Measurements from ENCODE around the gene SCN5A. TPM values are rescaled to one million over a fixed set of nuclear protein-coding genes. Genes with fewer than 3 reads are reported as not detected.

Gene SCN5A
- total RNA-seq, 1 donor from 2014 or later: 2.7 TPM

DNA sequence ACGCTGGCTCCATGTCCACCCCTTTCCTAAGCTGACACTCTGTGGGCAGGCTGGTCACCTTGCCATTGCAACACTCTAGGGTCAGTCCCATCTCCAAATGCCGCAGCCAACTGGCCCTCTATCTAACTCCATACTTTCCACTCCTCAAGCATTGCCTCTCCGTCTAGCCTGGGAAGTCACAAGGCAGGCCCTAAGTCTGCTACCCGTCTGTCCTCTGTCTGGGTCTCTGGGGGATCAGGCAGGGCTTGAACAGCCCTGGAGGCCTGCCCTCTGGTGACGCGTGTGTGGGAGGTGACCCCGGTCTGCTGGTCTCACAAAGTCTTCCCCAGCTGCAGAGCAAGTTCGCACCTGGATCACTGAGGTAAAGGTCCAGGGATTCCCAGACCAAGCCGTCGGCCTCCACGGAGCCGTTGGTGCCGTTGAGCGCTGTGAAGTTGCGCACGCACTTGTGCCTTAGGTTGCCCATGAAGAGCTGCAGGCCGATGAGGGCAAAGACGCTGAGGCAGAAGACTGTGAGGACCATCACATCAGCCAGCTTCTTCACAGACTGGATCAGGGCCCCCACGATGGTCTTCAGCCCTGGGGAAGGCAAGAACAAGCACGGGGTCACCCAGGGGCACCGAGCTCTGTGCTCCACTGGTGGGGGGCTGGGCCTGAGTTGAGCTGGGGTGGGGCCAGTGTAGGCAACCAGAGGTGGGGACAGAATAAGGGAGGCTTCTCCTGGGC, 39.9 kb downstream of the SCN5A start:
- intact Hi-C loops (cut with DNase I): no loop called here
- DNase-seq (ENCODE audit: low spot score) (peak; percentile 39), ATAC-seq (no peak)

DNA sequence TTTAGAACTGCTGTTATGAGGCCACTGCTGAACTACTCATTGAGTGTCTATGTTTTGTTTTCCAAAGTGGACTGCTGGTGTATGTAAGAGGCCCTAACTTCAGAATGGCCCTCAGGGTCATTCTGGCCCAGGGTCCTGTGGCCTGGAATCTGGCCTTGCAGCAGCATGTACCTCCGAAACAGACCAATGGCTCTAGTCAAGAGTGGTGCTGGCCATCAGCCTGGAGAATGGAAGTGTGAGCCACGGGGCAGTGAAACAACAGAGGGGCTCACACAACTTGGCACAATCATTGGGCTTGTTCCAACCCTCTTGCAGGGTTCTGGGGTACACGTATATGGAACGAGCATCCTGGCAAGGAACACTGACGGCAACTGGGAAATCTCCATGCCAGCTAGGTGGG, 40.5 kb downstream of the SCN5A start:
- DNase-seq (ENCODE audit: low spot score) (peak; percentile 27), ATAC-seq (no peak)
- intact Hi-C loops (cut with DNase I): no loop called here

DNA sequence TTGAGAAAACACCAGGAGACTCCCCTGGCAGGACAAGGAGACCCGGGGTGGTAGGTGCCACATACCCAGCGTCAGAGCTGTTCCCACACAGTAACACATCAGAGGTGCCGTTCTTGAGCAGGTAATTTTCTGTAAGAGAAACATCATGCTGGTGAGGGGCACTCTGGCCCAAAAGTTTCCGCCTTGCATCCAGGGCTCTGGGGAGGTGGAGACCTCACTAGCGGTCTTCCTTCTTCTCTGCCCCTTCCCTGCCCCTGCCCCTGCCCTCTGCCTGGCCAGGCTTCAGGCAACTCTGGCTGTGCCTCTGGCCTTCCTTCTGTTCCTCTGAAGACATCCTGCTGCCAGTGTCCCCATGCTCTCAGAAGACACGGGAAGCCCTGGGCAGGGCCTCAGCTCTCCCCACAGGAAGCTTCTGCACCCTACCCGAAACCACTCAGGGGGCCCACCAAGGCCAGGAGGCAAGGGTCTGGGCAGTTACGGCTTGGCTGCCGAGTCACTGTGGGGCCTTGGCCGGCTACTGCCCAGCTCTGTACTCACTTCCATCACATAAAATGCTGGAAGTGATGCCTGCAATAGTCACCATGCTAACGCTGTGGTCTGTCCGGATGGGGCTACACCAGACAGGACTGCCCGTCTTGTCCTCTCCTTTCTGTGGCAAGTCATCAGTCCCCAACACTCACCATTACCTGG, 41.3 kb downstream of the SCN5A start:
- intact Hi-C loops (cut with DNase I): no loop called here
- ATAC-seq: no peak
- DNase-seq (ENCODE audit: low spot score): peak; percentile 30

DNA sequence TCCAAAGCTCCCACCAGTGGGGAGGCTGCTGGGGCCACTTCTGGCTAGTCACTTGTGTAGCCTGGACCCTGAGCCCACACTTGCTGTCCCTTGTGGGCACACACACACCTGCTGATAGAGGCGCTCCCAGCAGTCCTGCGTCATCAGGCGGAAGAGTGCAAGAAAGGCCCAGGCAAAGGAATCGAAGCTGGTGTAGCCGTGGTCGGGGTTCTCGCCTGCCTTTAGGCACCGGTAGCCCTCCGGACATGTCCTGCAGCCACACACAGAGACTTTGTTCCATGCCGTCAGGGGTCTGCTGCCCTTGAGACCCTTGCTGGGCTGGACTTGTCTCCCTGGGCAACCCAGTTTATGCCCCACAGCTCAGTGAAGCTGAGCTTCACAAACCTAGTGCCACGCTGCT, 42.9 kb downstream of the SCN5A start:
- no peak for DNase-seq (ENCODE audit: low spot score)
- intact Hi-C loops (cut with DNase I): no loop called here
- no peak for ATAC-seq

DNA sequence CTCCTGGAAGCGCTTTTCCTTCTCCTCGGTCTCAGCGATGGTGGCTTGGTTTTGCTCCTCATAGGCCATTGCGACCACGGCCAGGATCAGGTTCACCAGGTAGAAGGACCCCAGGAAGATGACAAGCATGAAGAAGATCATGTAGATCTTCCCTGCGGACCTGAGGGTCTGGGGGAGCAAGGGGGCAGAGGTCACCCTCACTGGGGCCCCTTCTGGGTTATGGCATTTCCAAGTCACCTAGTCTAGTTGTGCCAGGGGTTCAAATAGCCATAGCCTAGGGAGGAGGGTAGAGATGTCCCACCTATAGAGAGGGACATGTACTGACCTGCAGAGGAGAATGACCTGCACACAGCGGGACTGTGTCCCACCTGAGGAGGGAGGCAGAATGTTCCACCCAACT, 43.5 kb downstream of the SCN5A start:
- DNase-seq (ENCODE audit: low spot score) (no peak), ATAC-seq (no peak)
- intact Hi-C loops (cut with DNase I): no loop called here

DNA sequence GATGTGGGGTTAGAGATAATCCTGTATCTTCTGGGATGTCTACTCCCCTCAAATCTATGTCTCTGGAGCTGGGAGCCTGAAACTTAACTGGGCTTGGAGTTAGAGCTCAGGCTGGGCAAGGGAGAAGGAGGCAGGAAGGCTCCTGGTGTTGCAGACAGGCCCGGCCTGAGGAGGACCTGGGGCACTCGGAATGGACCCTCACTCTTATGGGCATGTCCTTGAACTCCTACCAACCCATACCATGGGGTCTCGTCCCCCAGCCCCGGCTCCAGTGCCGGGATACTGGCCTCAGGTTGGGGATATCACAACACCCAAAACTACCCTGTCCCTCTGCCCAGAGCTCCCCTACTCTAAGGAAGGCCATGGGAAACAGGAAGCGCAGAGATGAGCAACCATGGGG, 45.2 kb downstream of the SCN5A start:
- DNase-seq (ENCODE audit: low spot score): no peak

DNA sequence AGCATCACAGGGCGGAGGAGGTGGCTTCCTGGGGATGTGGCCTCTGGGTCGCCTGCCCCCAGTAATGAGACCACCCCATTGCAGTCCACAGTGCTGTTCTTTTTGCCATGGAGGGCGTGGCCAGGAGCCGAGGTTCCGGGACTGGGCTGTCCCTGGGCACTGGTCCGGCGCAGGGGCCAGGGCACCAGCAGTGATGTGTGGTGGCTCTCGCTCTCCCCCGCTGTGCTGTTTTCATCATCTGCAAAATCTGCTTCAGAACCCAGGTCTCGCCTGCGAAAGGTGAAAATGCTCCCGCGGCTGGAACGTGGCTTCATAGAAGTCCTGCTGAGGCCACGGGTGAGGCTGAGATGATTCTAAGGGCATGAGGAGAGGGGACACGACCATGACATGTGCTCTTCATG, 45.8 kb downstream of the SCN5A start:
- no peak for DNase-seq (ENCODE audit: low spot score)
- no peak for ATAC-seq
- intact Hi-C loops (cut with DNase I): no loop called here

More for the DNA sequence above, 45.2 kb downstream of the SCN5A start:
- ATAC-seq: peak; percentile 12
- intact Hi-C loops (cut with DNase I): no loop called here

DNA sequence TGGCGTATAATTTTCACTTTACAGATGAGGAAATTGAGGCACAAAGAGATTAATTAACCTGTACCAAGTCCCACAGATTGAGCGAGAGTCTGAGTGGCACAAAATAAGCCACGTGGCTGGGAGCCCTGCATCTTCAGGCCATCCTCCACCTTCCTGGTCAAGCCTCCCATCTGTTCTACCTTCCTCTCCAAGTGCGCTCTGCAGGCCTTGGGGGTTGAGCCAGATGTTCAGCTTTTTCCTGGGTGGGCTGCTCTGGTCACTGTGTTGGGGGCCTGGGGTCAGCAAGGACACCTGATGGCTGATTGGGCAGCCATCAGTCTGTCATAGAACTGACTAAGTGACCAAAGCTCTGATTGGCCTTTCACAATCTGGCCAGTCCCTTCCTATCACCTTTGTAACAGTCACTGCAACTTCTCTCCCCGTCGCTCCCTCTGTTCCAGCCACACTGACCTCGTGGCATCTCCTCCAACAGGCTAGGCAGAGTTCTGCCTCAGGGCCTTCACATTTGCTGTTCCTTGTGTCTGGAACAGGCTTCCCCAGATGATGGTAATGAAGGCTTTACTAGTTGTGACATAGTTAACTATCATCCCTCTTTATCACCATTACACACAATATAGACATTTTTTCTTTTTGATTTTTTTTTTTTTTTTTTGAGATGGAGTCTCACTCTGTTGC, 46.8 kb downstream of the SCN5A start:
- intact Hi-C loops (cut with DNase I): no loop called here
- DNase-seq (ENCODE audit: low spot score) (no peak), ATAC-seq (no peak)

DNA sequence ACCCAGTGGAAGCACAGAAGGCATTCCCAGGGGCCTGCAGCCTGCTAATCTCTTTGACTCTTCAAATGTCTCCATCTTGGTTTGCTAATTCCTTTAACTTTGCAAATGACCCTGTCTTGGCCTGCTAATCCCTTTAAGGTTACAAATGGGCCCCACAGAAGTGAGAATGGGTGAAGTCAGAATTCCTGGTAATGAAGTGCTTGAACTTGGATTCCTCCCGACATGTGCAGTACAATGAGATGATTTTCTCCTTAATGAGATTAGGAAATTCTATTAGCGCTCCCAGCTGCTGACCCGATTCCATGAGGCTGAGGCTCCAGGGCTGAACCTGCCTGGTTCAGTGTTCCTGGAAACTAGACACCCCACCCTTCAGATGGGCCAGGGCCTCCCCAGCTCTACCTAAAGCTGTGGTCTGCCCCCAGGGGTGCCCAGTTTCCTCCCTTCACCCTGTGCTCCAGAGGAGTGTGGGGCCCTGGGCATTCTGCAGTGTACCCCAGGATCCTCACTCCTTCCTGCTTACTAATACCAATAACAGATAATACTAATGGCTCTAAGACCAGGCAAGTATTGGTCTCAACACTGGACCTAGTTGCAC, 47.4 kb downstream of the SCN5A start:
- intact Hi-C loops (cut with DNase I): no loop called here
- ATAC-seq: no peak
- no peak for DNase-seq (ENCODE audit: low spot score)

DNA sequence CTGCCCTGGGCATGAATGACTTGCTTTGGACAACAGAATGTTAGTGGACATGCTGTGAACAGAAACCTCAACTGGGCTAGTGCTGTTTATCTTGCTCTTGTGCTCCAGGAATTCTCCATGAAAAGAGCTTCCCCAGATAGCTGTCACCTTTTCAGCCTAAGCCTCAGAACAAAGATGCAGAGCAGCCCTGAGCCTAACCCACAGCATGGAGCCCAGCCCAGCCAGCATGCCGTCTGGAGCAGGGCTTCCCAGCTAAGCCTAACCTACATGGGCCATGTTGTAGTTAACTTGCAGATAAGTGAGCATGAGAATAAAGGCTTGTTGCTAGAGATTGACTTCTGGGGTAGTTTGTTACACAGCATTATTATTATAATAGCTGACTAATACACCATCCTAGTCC, 48.9 kb downstream of the SCN5A start:
- ATAC-seq (no peak), DNase-seq (ENCODE audit: low spot score) (no peak)
- intact Hi-C loops (cut with DNase I): no loop called here

DNA sequence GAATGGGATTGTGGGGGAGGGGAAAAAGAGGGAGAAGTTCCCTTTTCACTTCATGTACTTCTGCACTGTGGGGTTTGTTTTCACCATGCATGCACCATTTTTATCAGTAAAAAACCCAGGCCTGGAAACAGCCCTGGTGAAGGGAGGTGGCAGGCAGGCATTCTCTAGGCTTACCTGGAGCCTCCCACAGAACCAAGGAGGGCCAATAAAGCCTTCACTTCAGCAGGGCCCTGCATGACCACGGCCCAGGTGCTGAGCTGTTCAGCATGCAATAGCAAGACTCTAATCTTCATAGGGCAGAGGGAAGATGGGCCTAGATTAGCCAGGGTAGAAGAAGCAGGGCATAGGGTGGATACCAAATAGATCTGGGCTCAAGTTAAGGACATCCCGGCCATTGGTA, 49.6 kb downstream of the SCN5A start:
- no peak for DNase-seq (ENCODE audit: low spot score)
- intact Hi-C loops (cut with DNase I): no loop called here
- no peak for ATAC-seq

DNA sequence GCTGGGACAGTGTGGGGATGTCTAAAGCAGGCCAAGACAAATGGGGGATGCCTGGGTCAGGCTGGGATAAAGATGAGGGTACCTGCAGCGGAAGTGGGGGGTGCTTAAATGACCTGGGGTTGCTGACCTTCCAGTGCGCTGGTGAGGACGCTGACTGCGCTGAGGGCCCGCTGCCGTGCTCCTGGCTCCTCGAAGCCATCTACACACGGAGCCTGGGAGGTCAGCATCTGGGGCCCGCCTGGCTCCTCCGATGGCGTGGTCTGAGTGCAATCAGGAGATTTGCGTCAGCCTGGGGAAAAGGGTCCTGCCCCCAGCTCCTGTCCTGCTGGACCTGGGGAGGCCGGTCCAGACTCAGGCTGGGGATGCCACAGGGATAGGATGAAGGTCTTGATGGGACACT, 50.7 kb downstream of the SCN5A start:
- ATAC-seq: no peak
- intact Hi-C loops (cut with DNase I): no loop called here

DNA sequence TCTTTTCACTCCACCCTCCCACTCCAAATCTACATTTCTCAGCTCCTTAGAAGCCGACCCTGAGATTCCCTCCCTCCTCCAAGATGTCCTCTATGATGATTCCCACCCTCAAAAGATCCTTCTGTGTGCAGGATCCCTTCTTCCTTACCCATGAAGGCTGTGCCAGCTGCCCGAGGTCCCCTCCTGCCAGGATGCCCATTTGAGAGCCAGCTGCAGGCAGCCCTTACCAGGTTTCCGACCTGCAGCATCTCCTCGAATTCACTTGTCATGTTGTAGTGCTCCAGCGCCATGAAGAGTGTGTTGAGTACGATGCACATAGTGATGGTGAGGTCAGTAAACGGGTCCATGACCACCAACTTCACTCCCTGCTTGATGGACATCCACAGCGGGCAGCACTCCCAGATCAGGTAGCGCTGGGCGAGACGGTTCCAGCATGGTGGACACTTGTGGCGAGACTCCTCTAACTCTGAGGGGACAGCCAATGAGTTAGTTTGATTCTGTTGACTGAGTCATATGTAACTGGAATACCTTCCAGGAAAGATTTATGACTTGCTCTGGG, 51.9 kb downstream of the SCN5A start:
- ATAC-seq (no peak), DNase-seq (ENCODE audit: low spot score) (no peak)
- intact Hi-C loops (cut with DNase I): no loop called here

More for the DNA sequence above, 50.7 kb downstream of the SCN5A start:
- no peak for DNase-seq (ENCODE audit: low spot score)

DNA sequence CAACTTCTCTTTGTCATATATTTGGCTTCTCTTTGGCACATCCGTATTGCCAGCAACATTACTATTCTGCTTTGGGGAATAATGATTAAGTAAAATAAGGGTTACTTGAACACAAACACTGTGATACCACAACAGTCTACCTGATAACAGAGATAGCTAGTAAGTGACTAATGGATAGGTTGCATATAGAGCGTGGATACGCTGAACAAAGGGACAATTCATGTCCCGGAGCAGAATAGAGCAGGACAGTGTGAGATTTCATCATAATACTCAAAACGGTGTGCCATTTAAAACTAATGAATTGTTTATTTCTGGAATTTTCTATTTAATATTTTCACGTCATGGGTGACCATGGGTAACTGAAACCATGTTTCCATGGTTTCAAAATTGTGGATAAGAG, 54.1 kb downstream of the SCN5A start:
- intact Hi-C loops (cut with DNase I): no loop called here
- no peak for DNase-seq (ENCODE audit: low spot score)
- ATAC-seq: no peak

DNA sequence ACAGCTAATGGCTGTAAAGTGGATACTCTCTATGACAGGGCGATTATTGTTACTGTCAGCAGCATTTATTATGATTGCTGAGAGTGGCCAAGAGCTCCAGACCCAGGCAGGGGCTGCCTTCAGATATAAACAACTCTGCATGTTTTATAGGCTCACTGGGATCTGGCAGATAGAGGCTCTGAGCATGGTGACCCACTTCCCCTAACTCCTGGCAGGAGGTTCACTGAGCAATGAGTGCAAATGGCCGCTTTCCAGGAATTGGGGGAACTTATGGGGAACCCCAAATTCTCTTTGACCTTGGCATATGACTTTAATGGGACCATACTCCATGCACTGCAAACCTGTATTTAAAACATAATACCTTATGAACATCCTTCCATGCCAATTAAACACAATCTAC, 59.0 kb downstream of the SCN5A start:
- no peak for ATAC-seq
- intact Hi-C loops (cut with DNase I): no loop called here
- no peak for DNase-seq (ENCODE audit: low spot score)

DNA sequence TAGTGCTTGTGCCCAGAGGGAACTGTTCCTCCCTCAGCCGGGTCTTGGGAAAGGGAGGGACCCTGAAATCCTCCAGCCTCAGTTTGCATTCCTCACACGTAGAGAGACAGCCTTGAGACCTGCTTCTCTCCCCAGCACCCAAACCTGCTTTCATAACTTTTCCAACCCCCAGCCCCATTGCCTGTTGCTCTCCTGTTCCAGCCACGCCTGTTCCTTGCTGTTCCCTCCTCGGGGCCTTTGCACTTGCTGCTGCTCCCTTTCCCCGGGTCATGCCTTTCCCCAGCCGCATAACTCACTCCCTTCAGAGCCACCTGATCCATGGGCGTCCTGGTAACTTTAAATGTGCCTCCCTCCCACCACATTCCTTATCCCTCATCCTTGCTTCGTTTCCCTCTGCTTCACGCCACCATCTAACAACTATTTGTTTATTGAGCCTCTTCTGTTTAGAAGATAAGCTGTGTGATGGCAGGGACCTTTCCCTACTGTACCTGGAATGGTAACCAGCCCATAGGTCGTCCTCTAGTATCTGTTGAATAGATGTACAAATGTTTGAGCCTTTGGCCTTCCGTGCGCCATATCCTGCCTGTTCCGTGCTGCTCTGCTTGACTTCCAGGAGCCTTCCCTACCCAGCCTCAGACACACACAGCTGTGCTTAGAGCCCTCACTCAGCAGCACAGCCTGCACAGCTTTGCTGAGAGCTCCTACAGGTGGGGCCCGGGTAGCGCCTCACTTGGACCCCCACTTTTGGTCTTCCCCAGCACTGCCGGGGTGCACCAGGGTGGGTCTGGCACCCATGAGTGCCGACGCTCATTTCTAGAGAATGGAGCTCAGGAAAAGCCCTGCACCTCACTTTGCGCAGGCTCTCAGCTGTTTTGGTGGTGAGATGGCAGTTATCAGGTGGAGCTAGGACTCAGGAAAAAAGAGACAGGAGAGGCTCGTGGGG, 60.2 kb downstream of the SCN5A start:
- DNase-seq (ENCODE audit: low spot score) (no peak), ATAC-seq (no peak)
- intact Hi-C loops (cut with DNase I): no loop called here

DNA sequence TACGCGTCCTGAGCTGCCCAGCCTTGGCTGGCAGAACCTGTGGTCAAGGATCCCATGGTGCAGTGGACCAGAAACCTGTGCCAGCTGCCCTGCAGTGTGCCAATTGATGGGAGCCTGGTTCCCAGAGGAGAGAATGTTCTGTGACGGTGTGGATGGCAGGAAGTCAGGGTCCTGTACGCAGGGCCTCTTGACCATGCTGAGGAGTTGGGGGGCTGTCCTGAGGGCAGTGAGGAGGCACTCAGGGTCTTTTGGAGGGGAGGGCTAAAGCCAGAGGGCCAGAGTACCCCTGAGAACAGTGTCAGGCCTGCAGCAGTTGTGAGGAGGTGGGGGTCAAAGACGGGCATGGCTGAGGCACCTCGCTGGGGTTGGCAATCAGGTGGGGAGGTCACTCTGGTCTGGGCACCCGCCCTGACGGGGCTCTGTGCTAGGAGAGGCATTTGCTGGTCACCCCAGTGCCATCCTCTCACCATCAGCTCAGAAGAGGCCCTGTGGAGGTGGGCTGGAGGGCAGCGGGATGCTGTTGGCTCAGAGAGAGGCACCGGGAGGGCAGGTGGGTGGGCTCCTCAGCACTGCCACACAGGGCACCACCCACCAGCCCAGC, 61.0 kb downstream of the SCN5A start:
- no peak for ATAC-seq
- intact Hi-C loops (cut with DNase I): no loop called here

DNA sequence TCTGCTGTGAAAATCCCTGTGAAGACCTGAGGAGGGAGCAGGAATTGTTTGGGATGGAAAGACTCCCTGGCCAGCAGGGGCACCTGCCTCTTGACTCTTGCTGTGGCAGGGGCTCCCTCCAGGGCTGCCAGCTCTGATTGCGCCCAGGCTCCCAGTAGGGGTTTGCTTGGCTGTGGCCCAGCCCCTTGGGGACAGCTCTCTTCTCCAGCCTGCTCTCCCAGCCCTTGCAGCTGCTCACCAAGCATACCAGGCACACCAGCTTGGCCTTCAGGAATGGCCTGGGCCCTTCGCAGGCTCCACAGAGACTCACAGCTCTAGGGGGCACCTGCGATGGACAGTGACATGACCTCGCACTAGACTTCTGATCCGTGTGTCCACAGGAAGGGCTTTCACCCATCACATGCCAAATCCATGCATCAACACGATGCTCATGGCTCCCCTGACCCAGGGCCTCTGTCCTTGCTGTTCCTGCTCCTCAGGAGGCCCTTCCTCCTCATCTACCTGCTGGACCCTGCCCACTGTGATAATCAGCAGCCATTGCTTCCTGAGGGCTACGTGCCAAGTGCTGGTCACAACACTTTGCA, 61.8 kb downstream of the SCN5A start:
- ATAC-seq: no peak
- intact Hi-C loops (cut with DNase I): no loop called here
- DNase-seq (ENCODE audit: low spot score): peak; percentile 42

More for the DNA sequence above, 61.0 kb downstream of the SCN5A start:
- DNase-seq (ENCODE audit: low spot score): peak; percentile 31

All from sciatic nerve (tissue), 2 donors.